GM21737 (cell line): ENCODE measurements around the gene HTRA1.

ENCODE experiments used
- ATAC-seq: cut with Tn5 transposase; IDR thresholded peaks from one replicate; pipeline ENCODE4 v1.9.1; 2021; ENCODE audit warnings: mild to moderate bottlenecking, moderate library complexity; ENCODE audit not compliant: unreplicated experiment

HTRA1 gene

GRCh38 chr10:122494173-122494820, 32.9 kb downstream of the HTRA1 start:
- ATAC-seq = no peak

GRCh38 chr10:122494833-122495232, 33.5 kb downstream of the HTRA1 start:
- no peak for ATAC-seq

- no peak for ATAC-seq
These were observed 34.3 kb downstream of the HTRA1 start for GRCh38 chr10:122495406-122496340.

- ATAC-seq = no peak
These were observed 35.9 kb downstream of the HTRA1 start for GRCh38 chr10:122497241-122497640.

- no peak for ATAC-seq
These were observed 37.2 kb downstream of the HTRA1 start for GRCh38 chr10:122498521-122498920.

GRCh38 chr10:122499012-122499411, 37.7 kb downstream of the HTRA1 start:
- ATAC-seq = no peak

GRCh38 chr10:122499491-122499941, 38.2 kb downstream of the HTRA1 start:
- ATAC-seq = no peak

- no peak for ATAC-seq
These were observed 38.8 kb downstream of the HTRA1 start for GRCh38 chr10:122500194-122500593.

GRCh38 chr10:122500726-122501125, 39.4 kb downstream of the HTRA1 start:
- ATAC-seq = no peak

GRCh38 chr10:122503012-122503411, 41.7 kb downstream of the HTRA1 start:
- ATAC-seq = no peak

GRCh38 chr10:122503886-122504609, 42.7 kb downstream of the HTRA1 start:
- no peak for ATAC-seq

GRCh38 chr10:122504610-122504950, 43.2 kb downstream of the HTRA1 start:
- no peak for ATAC-seq

GRCh38 chr10:122505011-122505410, 43.7 kb downstream of the HTRA1 start:
- no peak for ATAC-seq

GRCh38 chr10:122505885-122506645, 44.7 kb downstream of the HTRA1 start:
- no peak for ATAC-seq

GRCh38 chr10:122507616-122508015, 46.3 kb downstream of the HTRA1 start:
- no peak for ATAC-seq

- ATAC-seq = no peak
These were observed 46.7 kb downstream of the HTRA1 start for GRCh38 chr10:122508021-122508420.

GRCh38 chr10:122509323-122509722, 48.0 kb downstream of the HTRA1 start:
- no peak for ATAC-seq

GRCh38 chr10:122510326-122510725, 49.0 kb downstream of the HTRA1 start:
- no peak for ATAC-seq

GRCh38 chr10:122510736-122511135, 49.4 kb downstream of the HTRA1 start:
- no peak for ATAC-seq

GRCh38 chr10:122513053-122513452, 51.7 kb downstream of the HTRA1 start:
- ATAC-seq = no peak
